Measurements from ENCODE around the gene TMEM86B.

DNA sequence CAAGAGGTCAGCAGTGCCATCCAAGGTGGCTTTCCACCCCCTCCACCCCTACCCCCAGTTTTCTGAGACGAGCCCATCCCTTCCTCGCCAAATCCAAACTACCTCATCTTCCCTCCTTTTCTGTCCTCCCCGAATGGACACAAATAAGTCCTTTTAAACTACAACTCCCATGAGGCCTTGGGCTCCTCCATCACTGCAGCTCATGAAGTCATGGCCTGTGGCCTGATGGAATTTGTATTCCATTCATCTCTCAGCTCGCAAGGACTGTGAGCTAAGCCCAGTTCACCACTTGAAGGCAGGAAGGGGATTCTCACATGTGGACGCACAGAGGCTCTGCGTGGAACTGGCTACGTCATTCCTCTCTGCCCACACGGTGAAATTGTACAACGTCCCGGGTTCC is 31.8 kb downstream of the TMEM86B start:
- TF ChIP-seq EZH2 (IDR thresholded peaks at IDR 0.05; ENCODE audit: insufficient read depth, poor library complexity, severe bottlenecking) (no peak), EZH2phosphoT487 (IDR thresholded peaks at IDR 0.05; ENCODE audit: insufficient read depth, low read depth) (no peak)
